Anterior cingulate cortex (tissue), 58 donors: ENCODE measurements around the gene PRSS57.

Source experiments
- DNase-seq, 58 donors: peaks; one replicate each; lab custom pipeline; 2025; lab: John Stamatoyannopoulos, UW

Gene PRSS57

GRCh38 chr19:656751-657559 lies 38.3 kb downstream of the PRSS57 start:
- DNase-seq, result no peak

GRCh38 chr19:655691-656090 lies 39.6 kb downstream of the PRSS57 start:
- DNase-seq, result no peak

GRCh38 chr19:653425-653824 lies 41.8 kb downstream of the PRSS57 start:
- no peak for DNase-seq

- no peak for DNase-seq
Measured at GRCh38 chr19:652467-653389, 42.5 kb downstream of the PRSS57 start.

- no peak for DNase-seq
Measured at GRCh38 chr19:651991-652390, 43.3 kb downstream of the PRSS57 start.

GRCh38 chr19:651114-651818 lies 44.0 kb downstream of the PRSS57 start:
- DNase-seq, result no peak

GRCh38 chr19:650121-650520 lies 45.1 kb downstream of the PRSS57 start:
- DNase-seq, result no peak

GRCh38 chr19:648904-649801 lies 46.1 kb downstream of the PRSS57 start:
- DNase-seq, result no peak

GRCh38 chr19:648305-648704 lies 46.9 kb downstream of the PRSS57 start:
- no peak for DNase-seq

GRCh38 chr19:647566-648284 lies 47.5 kb downstream of the PRSS57 start:
- no peak for DNase-seq

- DNase-seq, result no peak
Measured at GRCh38 chr19:646779-647565, 48.3 kb downstream of the PRSS57 start.

GRCh38 chr19:645912-646778 lies 49.1 kb downstream of the PRSS57 start:
- no peak for DNase-seq

GRCh38 chr19:644789-645188 lies 50.5 kb downstream of the PRSS57 start:
- DNase-seq, result no peak

GRCh38 chr19:644363-644762 lies 50.9 kb downstream of the PRSS57 start:
- DNase-seq, result no peak

GRCh38 chr19:643736-644135 lies 51.5 kb downstream of the PRSS57 start:
- DNase-seq, result no peak

- DNase-seq, result no peak
Measured at GRCh38 chr19:642767-643727, 52.2 kb downstream of the PRSS57 start.
